GM12875 (cell line): ENCODE results near the gene DAB2IP.

Experiments
- H3K4me3 ChIP-seq: one replicate; pipeline ENCODE4 v1.5.1; 2011; ENCODE audit warnings: low read depth, low read length, control low read depth
- TF ChIP-seq, protein P1 (sequence below): IDR thresholded peaks from 2 replicates; pipeline ENCODE4 v1.5.1; 2011; ENCODE audit warnings: low read depth, mild to moderate bottlenecking, control low read depth, inconsistent platforms, low read length, moderate library complexity, borderline replicate concordance; ENCODE audit not compliant: insufficient read depth

The DAB2IP gene

GRCh38 chr9:121756474-121757280 is 105.2 kb downstream of the DAB2IP start:
- TF ChIP-seq, protein P1, sequence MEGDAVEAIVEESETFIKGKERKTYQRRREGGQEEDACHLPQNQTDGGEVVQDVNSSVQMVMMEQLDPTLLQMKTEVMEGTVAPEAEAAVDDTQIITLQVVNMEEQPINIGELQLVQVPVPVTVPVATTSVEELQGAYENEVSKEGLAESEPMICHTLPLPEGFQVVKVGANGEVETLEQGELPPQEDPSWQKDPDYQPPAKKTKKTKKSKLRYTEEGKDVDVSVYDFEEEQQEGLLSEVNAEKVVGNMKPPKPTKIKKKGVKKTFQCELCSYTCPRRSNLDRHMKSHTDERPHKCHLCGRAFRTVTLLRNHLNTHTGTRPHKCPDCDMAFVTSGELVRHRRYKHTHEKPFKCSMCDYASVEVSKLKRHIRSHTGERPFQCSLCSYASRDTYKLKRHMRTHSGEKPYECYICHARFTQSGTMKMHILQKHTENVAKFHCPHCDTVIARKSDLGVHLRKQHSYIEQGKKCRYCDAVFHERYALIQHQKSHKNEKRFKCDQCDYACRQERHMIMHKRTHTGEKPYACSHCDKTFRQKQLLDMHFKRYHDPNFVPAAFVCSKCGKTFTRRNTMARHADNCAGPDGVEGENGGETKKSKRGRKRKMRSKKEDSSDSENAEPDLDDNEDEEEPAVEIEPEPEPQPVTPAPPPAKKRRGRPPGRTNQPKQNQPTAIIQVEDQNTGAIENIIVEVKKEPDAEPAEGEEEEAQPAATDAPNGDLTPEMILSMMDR, result no peak
- no peak overlapping the region for H3K4me3 ChIP-seq

- H3K4me3 ChIP-seq, result no peak overlapping the region
- TF ChIP-seq, protein P1, result no peak
Observed at GRCh38 chr9:121757281-121757585, 105.8 kb downstream of the DAB2IP start.

GRCh38 chr9:121758693-121759092 is 107.3 kb downstream of the DAB2IP start:
- TF ChIP-seq, protein P1, result no peak
- no peak overlapping the region for H3K4me3 ChIP-seq

DNA sequence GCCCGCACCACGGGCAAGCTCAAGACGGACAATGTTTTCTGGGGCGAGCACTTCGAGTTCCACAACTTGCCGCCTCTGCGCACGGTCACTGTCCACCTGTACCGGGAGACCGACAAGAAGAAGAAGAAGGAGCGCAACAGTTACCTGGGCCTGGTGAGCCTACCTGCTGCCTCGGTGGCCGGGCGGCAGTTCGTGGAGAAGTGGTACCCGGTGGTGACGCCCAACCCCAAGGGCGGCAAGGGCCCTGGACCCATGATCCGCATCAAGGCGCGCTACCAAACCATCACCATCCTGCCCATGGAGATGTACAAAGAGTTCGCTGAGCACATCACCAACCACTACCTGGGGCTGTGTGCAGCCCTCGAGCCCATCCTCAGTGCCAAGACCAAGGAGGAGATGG is 108.6 kb downstream of the DAB2IP start:
- TF ChIP-seq, protein P1, result no peak
- H3K4me3 ChIP-seq, result no peak overlapping the region

GRCh38 chr9:121760571-121760970 is 109.1 kb downstream of the DAB2IP start:
- TF ChIP-seq, protein P1, result no peak
- H3K4me3 ChIP-seq, result no peak overlapping the region

- TF ChIP-seq, protein P1, result no peak
- no peak overlapping the region for H3K4me3 ChIP-seq
Observed at GRCh38 chr9:121763131-121763530, 111.7 kb downstream of the DAB2IP start.
